Activated T-cell treated with anti-CD3 and anti-CD28 coated beads, Interleukin-2, amount 50 U/mL, for 24 hours (primary cell): ENCODE data around the gene EEFSEC.
A peak's percentile ranks its signal among the peaks of the same experiment; 100 is the strongest.

Experiments
- DNase-seq: peaks from one replicate; pipeline ENCODE4 v3.0.0-alpha.2; 2020
- H3K27ac Mint-ChIP-seq: 2 replicates; pipeline ENCODE4 v1.8.0; 2020; ENCODE audit warnings: mild to moderate bottlenecking, mixed read lengths
- H3K27me3 Mint-ChIP-seq: 2 replicates; pipeline ENCODE4 v1.8.0; 2020; ENCODE audit warnings: mixed read lengths
- H3K36me3 Mint-ChIP-seq: 2 replicates; pipeline ENCODE4 v1.8.0; 2020; ENCODE audit warnings: low read depth, mixed read lengths
- H3K4me1 Mint-ChIP-seq: 2 replicates; pipeline ENCODE4 v1.8.0; 2020; ENCODE audit warnings: low read depth, mixed read lengths
- H3K4me3 Mint-ChIP-seq: 2 replicates; pipeline ENCODE4 v1.8.0; 2020; ENCODE audit warnings: mild to moderate bottlenecking, moderate library complexity, mixed read lengths
- H3K9me3 Mint-ChIP-seq: 2 replicates; pipeline ENCODE4 v1.8.0; 2020; ENCODE audit warnings: mixed read lengths

EEFSEC gene

DNA sequence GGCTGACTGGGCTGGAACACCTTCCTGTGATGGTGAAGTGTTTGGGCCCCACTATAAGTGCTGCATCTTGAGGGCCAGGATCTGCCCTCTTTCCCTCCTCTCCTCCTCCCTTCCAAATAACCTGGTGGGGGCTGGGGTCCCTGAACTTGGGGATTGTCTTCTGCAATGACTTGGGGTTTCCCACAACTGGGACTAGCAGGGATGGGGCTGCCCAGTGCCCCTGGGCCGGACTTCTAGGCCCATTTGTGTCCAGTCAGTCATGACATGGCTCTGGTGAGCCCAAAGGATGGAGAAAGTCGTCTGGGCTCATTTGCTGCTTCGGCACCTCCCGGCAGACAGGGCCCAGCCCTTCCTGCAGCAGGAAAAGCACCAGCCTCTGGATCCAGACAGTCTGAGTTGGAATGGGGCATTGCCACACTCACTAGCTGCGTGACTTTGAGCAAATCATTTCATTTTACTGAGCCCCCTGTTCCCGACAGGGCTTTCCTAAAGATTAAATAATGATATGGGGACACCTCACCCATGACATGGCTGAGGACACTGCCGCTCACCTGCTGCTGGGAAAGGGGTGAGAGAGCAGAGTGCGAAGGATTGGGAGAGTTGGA, 200.2 kb downstream of the EEFSEC start:
- Mint-ChIP-seq H3K9me3 (no peaks in the 10 kb centered on the region), H3K27me3 (no peaks in the 10 kb centered on the region), H3K4me1 (no peaks in the 10 kb centered on the region), H3K36me3 (peaks cover 34% of the 10 kb centered on the region), H3K4me3 (no peak overlapping the region), H3K27ac (no peak overlapping the region)
- DNase-seq: no peak

DNA sequence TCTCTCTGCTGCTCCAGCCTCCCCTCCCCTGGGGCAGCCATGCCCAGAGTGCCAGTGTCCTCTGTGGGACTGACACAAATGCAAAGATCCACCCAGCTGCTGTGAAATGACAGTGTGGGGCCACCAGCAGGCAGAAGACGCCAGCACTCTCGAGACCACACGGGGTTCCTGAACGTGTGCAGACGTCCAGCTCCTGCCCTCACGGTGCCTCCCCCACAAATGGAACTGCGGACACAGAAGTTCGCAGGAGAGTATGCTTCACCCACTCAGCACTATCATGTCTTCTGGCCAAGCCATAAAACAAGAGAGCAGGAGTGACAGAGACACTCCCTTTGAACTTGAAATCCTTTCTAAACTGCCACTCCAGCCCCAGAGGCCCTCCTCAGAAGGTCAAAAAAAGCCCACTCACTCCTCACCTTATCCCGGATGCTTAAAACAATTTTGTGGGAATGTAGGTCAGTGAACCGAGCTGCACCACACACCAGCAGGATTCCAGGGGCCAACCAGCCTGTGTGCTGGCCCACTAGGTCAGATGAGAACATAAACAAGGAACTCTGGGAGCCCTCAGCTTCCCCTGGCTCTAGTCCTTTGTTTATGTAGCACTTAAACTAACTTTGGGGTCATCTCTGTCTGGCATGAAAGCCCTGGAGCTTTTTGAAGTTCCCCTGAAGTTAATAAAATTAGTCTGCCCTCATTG, 200.9 kb downstream of the EEFSEC start:
- Mint-ChIP-seq H3K27ac (no peak overlapping the region), H3K9me3 (no peaks in the 10 kb centered on the region), H3K4me3 (no peak overlapping the region), H3K4me1 (no peaks in the 10 kb centered on the region), H3K36me3 (peaks cover 38% of the 10 kb centered on the region), H3K27me3 (no peaks in the 10 kb centered on the region)
- DNase-seq: no peak

GRCh38 chr3:128354788-128355542, 201.7 kb downstream of the EEFSEC start:
- Mint-ChIP-seq H3K4me3 (no peak overlapping the region), H3K27me3 (no peaks in the 10 kb centered on the region), H3K27ac (no peak overlapping the region), H3K4me1 (no peaks in the 10 kb centered on the region), H3K36me3 (peaks cover 41% of the 10 kb centered on the region), H3K9me3 (no peaks in the 10 kb centered on the region)
- no peak for DNase-seq

DNA sequence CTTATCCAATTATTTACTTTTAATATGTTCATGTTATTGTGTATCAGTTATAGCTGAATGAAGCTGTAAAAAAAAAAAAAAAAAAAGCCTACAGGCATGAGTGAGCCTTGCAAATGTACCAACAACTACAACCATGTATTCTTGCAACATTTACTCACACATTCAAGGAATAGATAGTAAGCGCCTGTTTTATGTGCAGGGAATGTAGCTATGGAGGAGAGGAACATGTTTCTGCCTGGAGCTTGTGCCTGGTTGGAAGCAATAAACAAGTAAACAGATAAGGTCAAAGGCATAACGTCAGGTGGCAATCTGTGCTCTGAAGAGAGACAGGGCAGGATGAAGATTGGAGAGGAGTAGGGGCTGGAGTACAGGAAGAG, 202.2 kb downstream of the EEFSEC start:
- no peak overlapping the region for H3K27ac Mint-ChIP-seq
- H3K4me3 Mint-ChIP-seq: no peak overlapping the region
- H3K27me3 Mint-ChIP-seq: no peaks in the 10 kb centered on the region
- peaks cover 38% of the 10 kb centered on the region for H3K36me3 Mint-ChIP-seq
- DNase-seq: no peak
- H3K4me1 Mint-ChIP-seq: no peaks in the 10 kb centered on the region
- H3K9me3 Mint-ChIP-seq: no peaks in the 10 kb centered on the region

DNA sequence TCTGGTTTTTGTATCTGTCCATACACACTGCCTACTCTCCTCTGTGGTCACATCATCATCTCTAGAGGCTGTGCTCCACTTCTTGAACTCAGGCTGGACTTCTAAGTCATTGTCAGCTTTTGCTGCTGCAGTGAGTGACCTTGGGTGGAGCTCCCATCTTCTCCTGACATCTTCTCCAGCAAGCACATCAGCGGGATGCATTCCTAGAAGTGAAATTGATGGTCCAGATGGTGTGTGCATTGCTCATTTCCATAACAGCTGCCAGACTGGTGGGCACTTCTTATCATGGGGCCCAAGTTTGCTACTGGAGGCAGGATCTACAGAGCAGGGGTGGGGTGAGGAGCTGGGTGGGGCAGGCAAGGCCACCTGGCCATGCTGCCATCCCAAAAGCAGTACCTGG, 203.5 kb downstream of the EEFSEC start:
- no peak for DNase-seq
- H3K27ac Mint-ChIP-seq: no peak overlapping the region
- peaks cover 31% of the 10 kb centered on the region for H3K36me3 Mint-ChIP-seq
- no peaks in the 10 kb centered on the region for H3K27me3 Mint-ChIP-seq
- H3K4me1 Mint-ChIP-seq: no peaks in the 10 kb centered on the region
- H3K9me3 Mint-ChIP-seq: no peaks in the 10 kb centered on the region
- no peak overlapping the region for H3K4me3 Mint-ChIP-seq

GRCh38 chr3:128357538-128357937, 204.3 kb downstream of the EEFSEC start:
- no peak for DNase-seq
- H3K4me3 Mint-ChIP-seq: no peak overlapping the region
- no peaks in the 10 kb centered on the region for H3K9me3 Mint-ChIP-seq
- H3K27ac Mint-ChIP-seq: no peak overlapping the region
- no peaks in the 10 kb centered on the region for H3K4me1 Mint-ChIP-seq
- peaks cover 34% of the 10 kb centered on the region for H3K36me3 Mint-ChIP-seq
- no peaks in the 10 kb centered on the region for H3K27me3 Mint-ChIP-seq

DNA sequence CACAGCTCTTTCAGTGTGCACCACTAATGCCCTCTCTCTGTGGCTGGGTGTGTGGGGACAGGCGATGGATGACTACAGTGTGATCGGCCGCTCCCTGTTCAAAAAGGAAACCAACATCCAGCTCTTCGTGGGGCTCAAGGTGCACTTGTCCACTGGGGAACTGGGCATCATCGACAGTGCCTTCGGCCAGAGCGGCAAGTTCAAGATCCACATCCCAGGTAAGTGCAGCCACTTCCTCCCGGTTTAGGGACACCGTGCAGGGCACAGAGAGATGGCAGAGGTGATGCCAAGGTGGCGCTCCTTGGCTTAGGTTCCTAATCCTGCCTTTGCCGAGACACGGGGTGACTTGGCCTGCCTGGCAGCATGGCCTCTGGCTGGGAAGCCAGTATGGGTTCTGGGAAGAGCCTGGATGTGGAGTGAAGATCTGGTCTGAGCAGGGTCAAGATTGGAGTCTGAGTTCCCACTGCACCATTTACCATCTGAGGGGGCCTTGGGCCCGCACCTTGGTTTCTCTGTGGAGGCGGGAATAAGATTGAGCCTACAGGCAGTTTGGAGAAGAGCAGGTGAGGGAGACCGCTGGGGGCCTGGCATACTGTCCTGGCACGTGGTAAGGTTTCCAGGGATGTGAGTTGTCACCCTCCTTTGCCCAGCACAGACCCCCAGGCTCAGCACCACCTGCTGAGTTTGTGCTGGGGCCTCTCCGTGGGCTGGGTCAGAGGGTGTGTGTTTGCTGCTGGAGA, 205.0 kb downstream of the EEFSEC start:
- DNase-seq: no peak
- H3K27me3 Mint-ChIP-seq: no peaks in the 10 kb centered on the region
- no peaks in the 10 kb centered on the region for H3K4me1 Mint-ChIP-seq
- no peak overlapping the region for H3K27ac Mint-ChIP-seq
- no peak overlapping the region for H3K4me3 Mint-ChIP-seq
- peaks cover 38% of the 10 kb centered on the region for H3K36me3 Mint-ChIP-seq
- H3K9me3 Mint-ChIP-seq: no peaks in the 10 kb centered on the region

DNA sequence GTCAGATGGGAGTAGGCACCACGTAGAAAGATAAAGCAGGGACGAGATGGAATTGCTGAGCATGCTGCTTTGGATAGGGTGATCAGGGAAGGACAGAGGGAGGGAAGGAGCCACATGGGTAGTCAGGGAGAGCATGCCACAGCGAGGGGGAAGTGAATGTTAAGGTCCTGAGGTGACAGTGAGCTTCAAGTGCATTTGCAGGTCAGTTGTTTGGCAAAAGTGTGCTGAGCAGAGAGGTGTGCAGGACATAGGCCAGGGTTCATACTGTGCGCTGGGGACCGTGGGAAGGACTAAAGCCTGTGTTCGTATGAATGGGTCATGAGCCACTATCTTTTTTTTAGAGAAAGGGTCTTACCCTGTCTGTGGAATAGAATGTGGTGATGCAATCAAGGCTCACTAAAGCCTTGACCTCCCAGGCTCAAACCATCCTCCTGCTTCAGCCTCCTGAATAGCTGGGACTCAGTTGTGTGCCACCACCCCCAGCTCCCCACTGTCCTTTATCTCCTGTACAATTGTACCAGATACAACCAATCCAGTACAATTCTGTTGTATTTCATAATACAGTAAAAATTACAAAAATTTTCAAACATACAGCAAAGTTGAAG, 205.9 kb downstream of the EEFSEC start:
- Mint-ChIP-seq H3K36me3 (peaks cover 34% of the 10 kb centered on the region), H3K4me1 (no peaks in the 10 kb centered on the region), H3K27ac (no peak overlapping the region), H3K9me3 (no peaks in the 10 kb centered on the region), H3K4me3 (no peak overlapping the region), H3K27me3 (no peaks in the 10 kb centered on the region)
- no peak for DNase-seq

DNA sequence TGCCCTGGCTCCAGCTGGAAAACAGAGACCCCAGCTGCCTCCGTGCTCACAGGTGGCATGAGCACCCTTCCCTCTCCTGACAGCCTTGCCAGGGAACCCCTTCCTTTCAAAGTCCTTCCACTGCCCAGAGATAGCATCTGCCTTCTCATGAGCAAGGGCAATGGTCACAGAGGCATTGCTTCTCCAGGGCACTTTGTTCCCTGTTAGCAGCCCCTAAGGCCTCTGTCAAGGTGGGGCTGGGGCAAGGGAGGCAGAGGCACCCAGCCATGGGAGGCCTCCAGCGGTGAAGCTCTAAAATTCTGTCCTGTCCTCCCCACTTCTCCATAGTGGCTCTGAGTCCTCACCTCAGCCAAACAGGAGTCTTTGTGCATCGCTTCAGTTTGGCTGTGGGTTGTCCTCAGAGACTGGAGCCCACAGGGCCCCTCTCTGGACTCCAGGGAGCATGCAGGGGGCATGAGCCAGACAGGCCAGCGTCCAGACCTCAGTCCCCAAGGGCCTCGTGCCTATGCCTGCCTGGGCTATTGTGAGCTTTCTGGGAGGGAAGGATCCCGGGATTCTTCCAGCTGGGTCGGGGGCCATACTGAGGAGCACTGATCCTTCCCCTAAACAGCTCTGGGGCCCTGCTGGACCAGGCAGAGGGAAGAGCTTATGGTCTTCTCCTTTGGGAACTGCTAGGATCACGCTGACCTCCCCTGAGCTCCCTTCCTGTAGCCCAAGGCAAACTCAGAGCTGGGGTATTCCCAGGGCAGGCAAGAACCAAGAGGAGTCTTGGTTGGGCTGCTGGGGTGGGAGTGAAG, 206.8 kb downstream of the EEFSEC start:
- DNase-seq: no peak
- H3K27ac Mint-ChIP-seq: no peak overlapping the region
- H3K4me1 Mint-ChIP-seq: no peaks in the 10 kb centered on the region
- no peaks in the 10 kb centered on the region for H3K9me3 Mint-ChIP-seq
- H3K36me3 Mint-ChIP-seq: peaks cover 34% of the 10 kb centered on the region
- no peaks in the 10 kb centered on the region for H3K27me3 Mint-ChIP-seq
- no peak overlapping the region for H3K4me3 Mint-ChIP-seq

GRCh38 chr3:128360705-128361271, 207.5 kb downstream of the EEFSEC start:
- no peak overlapping the region for H3K27ac Mint-ChIP-seq
- H3K4me3 Mint-ChIP-seq: no peak overlapping the region
- no peaks in the 10 kb centered on the region for H3K9me3 Mint-ChIP-seq
- no peaks in the 10 kb centered on the region for H3K4me1 Mint-ChIP-seq
- H3K36me3 Mint-ChIP-seq: peaks cover 34% of the 10 kb centered on the region
- no peaks in the 10 kb centered on the region for H3K27me3 Mint-ChIP-seq
- DNase-seq: no peak

GRCh38 chr3:128362026-128362965, 209.0 kb downstream of the EEFSEC start:
- DNase-seq: no peak
- peaks cover 38% of the 10 kb centered on the region for H3K36me3 Mint-ChIP-seq
- no peak overlapping the region for H3K27ac Mint-ChIP-seq
- H3K27me3 Mint-ChIP-seq: no peaks in the 10 kb centered on the region
- H3K4me3 Mint-ChIP-seq: no peak overlapping the region
- H3K9me3 Mint-ChIP-seq: no peaks in the 10 kb centered on the region
- no peaks in the 10 kb centered on the region for H3K4me1 Mint-ChIP-seq

GRCh38 chr3:128364291-128364690, 211.0 kb downstream of the EEFSEC start:
- Mint-ChIP-seq H3K27ac (peak overlapping the region; percentile 30), H3K27me3 (no peaks in the 10 kb centered on the region), H3K36me3 (peaks cover 35% of the 10 kb centered on the region), H3K4me3 (no peak overlapping the region), H3K9me3 (no peaks in the 10 kb centered on the region), H3K4me1 (no peaks in the 10 kb centered on the region)
- DNase-seq: no peak
